Measurements from ENCODE around the gene BCKDHB.

DNA sequence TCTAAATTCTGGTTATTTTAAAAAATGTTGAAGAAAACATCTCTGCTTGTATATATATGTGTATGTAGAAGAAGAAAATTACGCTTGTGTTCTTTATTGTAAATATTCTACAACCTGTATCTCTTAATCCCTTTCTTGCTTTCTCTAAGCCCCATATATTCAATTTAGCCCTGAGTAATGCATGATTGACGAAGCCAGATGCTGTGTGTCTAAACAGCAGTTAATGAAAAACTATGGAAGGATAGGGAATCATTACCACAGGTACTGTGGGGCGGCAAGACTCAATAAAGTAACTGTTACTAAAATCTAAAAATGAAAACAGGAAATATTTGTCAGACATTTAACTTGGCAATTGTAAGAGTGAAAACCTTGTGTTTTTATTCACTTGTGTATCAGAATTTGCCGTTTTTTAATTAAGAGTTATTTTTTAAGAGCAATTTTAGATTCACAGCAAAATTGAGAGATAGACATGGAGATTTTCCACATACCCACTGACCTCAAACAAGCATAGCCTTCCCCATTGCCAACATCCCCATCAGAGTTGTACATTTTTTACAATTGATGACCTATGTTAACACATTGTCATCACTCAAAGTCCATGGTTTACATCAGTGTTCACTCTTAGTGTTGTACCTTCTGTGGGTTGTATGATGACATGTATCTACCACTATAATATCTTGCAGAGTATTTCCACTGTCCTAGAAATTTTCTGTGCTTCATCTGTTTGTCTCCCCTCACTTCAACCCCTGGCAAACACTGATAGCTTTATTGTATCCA, 76.7 kb downstream of the BCKDHB start:
- TF ChIP-seq CEBPB (IDR thresholded peaks at IDR 0.05) (no peak), EP300 (IDR thresholded peaks at IDR 0.05; ENCODE audit: borderline replicate concordance) (no peak), RAD21 (IDR thresholded peaks at IDR 0.05; ENCODE audit: low read depth) (no peak)

Measured in Ishikawa (cell line).